Activated CD4-positive, alpha-beta T cell treated with anti-CD3 and anti-CD28 coated beads for 24 hours (primary cell): ENCODE measurements around the gene METTL4.
A peak's percentile ranks its signal among the peaks of the same experiment; 100 is the strongest.

Experiments
- DNase-seq, 2 donors: peaks; one replicate each; pipeline ENCODE4 v3.0.0-alpha.2; 2020; ENCODE audit warnings: low read depth in 2 of 2

METTL4 gene, protein sequence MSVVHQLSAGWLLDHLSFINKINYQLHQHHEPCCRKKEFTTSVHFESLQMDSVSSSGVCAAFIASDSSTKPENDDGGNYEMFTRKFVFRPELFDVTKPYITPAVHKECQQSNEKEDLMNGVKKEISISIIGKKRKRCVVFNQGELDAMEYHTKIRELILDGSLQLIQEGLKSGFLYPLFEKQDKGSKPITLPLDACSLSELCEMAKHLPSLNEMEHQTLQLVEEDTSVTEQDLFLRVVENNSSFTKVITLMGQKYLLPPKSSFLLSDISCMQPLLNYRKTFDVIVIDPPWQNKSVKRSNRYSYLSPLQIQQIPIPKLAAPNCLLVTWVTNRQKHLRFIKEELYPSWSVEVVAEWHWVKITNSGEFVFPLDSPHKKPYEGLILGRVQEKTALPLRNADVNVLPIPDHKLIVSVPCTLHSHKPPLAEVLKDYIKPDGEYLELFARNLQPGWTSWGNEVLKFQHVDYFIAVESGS

DNA sequence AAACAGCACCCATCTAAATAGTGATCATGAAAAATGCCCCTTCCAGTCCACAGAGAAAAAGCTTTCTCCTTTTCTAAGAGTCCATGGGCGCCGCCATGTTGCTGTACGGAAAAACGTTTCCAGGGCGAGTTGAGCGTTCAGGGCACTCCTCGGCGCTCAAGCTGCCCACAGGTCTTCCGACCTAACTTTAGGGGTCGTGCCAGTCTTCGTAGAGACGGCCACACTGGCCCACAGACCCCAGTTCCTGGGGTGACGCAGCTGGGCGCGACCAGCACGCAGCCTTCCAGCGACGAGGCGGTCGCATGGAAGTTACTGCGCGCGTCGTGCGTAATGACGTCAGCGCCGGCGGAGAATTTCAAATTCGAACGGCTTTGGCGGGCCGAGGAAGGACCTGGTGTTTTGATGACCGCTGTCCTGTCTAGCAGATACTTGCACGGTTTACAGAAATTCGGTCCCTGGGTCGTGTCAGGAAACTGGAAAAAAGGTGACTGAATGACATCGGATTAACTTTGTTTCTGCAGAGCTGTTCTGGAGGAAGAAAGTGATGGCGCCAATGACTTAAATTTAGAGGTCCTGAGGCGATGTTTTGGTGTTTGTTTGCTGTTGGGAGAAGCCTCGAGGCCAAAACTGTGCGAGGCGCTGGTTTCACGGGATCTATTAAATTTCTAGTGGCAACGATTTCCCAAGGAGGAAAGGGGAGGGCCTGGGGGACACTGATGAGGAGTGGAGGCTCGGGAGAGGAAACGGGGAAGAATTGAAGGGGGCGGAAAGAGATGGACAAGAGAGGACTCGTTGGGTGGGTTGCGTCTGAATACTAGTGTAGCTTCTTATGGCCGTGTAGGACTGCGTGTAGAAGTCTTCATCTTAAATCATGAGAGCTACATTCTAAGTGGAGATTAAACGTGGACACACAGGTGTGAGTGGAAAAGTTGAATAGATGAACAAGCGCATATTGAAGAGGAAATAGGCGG is at the start of gene METTL4, which contains the start of gene NDC80:
TSS of gene METTL4 (minus strand) at position 306 of the 971 bp plus-strand sequence. CDS start 4,289 bp downstream, outside the sequence.
TSS of gene NDC80 (plus strand) at position 358 of the 971 bp plus-strand sequence. CDS start 1,429 bp downstream, outside the sequence.
- DNase-seq, result peak; percentile 70 to 76

DNA sequence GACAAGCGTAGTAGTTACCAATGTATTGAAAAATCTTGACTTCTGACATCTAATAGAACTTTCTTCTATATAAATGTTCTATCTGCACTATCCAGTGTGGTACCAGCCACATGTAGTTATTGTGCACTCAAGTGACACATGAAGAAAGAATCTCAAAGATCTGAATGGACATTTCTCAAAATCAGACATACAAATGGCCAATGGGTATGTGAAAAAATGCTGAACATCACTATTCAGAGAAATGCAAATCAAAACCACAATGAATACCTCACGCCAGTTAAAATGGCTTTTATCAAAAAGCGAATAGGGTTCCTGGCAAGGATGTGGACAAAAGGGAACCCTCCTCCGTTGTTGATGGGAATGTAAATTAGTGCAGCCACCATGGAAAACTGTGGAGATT is 46.7 kb upstream of the METTL4 start:
- no peak for DNase-seq

DNA sequence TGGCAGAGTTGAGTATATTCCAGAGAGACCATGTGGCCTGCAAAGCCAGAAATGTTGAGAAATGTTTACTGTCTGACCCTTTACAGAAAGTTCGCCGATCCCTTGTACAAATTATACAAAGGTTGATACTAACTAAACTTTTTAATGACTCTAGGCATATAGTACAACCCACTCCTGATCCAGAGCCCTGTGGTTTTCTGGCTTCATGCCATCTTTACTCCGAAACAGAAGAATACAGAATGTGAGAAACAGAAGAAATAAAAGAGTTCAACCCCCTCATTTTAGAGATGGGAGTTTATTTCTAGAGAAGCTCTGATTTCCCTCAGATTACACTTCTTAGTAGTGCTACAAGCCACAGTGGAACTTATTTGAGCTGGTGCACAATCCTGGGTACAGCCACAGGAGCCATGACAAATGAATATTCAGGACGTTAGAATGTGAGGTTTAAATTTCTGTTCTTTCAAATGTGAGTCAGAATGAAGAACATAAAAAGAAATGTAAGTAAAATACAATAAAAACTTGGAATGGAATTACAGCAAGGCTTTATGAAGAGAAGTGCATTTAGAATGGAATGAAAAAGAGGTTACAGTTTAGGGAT is 46.2 kb upstream of the METTL4 start:
- no peak for DNase-seq

DNA sequence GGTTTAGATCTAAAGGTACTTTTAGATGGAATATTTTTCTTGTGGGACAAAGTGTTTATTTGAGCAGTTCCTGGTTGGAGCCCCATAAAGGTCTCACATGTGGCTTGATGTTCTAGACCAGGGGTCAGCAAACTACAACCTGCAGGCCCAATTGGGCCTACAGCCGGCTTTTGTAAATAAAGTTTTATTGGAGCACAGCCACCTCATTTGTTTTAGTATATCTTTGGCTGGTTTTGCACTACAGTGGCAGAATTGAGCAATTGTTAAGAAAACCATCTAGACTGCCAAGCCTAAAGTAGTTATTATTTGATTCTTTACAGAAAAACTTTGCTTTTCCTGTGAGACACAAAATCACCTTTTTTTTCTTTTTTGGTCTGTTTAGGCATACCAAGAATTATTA is 41.7 kb upstream of the METTL4 start:
- no peak for DNase-seq

DNA sequence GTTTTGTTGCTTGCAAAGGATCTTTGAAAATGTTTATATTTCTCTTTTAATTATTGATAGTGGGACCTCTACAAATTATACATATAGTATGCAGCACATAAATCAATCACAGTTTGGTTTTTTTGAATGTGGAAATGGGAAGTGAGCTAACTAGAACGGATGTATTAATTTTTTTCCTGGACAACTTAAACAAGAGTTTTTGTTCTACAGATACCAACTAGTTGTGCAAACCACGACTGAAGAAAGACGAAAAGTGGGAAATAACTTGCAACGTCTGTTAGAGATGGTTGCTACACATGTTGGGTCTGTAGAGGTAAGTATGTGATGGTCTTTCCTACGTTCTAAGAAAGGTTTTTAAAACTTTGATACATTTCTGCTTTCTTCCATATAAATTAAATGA is 39.2 kb upstream of the METTL4 start:
- no peak for DNase-seq

DNA sequence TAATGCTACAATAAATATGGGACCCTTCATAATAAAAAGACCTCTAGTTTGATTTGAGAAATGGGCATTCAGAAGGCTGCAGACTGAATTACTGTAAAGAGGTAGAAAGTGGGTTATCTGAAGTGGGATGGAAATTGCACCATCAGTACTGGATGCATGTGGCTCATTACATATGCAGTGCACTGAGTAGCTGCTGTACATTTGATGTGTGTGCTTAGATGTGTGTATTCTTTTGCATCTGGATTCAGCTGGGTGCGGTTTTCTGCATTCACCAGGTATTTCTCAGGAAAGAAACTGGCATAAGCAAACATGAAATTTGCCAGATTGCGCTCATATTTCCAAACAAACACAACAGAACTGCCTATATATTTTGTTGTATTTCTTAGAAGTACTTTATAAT is 38.3 kb upstream of the METTL4 start:
- no peak for DNase-seq

DNA sequence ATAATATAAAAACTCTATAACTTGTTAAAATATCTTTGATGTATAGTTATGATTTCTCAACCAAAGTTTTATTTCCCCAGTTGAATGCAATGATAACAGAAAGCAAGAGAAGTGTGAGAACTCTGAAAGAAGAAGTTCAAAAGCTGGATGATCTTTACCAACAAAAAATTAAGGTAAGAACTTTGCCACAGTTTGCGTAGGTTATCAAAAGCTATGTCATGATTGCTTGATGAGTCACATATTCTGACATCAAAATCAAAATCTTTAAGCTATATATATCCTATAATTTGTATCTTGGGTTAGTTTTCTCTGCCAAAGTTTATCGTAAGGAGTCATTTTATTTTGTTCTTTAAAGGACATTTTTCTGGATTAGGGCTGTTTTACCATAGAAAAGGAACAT is 35.0 kb upstream of the METTL4 start:
- DNase-seq, result no peak

DNA sequence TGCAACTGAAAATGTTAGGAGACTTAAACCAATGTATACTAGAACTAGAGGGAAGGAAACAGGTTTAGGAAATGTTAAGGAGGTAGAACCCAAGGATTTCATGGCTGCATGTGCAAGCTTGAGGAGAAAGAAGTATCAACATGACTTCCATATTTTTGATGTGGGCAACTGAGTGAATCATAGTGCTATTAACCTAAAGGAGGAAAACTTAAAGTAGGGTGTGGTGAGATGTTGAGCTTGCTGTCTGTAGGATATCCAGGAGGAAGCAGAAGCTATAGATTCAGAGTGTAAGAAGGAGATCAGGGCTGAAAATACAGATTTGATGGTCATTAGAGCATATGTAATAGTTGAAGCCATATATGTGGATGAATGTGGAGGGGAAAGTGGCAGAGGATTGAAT is 31.5 kb upstream of the METTL4 start:
- DNase-seq, result no peak

DNA sequence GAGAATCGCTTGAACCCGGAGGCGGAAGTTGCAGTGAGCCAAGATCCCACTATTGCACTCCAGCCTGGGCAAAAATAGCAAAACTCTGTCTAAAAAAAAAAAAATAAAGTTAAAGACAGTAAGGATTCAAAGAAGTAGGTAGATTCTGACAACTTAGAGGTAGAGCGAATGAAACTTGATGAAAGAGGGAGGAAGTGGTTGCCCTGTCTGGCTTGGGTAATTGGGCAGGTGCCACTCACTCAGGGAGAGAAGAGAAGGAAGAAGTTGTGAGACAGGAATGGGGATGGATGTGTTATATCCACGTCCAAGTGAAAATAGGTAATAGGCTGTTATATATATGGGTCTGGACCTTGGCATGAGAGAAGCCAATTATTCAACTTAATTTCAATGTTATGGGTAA is 26.3 kb upstream of the METTL4 start:
- no peak for DNase-seq

DNA sequence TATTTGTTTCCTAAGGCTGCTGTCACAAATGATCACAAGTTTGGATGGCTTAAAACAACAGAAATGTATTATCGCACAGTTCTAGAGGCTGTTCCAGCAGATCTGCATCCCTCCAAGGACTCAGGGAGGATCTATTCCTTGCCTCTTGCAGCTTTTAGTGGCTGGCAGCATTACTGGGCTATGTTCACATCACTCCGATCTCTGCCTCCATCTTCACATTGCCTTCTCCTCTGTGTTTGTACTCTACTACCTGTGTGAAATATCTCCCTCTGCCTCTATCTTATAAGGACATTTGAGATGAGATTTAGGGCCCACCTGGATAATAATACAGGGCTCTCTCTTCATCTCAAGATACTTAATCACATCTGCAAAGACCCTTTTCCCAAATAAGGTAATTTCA is 19.0 kb upstream of the METTL4 start:
- no peak for DNase-seq

DNA sequence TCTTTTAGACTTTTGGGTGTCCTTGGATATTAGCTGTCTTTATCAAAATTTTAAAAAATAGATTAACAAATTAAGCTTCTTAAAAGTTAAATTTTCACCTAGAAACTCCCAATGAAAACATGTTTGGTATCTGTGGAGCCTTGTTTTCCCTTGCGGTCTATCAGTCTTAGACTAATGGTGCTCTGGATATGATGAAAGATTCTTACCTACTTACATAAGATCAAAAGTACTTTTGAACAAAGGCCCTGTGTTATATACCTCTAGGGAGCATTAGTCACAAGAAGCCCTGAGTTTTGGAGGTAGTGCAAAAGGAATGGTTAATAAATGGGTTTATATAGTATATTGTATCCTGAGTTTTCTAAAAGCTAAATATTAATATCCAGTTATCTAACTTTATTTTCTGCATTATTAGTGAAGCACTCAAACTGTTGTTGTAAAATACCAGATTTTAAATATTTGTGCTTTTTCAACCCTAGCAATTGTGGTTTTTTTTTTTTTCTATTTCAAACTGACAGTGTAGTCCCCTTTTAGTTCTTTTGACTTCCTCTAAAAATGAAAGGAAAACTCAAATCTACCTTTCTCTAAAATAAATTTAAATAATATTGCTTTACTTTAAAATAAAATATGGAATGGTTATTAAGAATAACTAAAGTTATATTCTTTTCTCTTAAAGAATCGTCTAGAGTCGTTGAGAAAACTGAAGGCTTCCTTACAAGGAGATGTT is 18.2 kb upstream of the METTL4 start:
- no peak for DNase-seq

DNA sequence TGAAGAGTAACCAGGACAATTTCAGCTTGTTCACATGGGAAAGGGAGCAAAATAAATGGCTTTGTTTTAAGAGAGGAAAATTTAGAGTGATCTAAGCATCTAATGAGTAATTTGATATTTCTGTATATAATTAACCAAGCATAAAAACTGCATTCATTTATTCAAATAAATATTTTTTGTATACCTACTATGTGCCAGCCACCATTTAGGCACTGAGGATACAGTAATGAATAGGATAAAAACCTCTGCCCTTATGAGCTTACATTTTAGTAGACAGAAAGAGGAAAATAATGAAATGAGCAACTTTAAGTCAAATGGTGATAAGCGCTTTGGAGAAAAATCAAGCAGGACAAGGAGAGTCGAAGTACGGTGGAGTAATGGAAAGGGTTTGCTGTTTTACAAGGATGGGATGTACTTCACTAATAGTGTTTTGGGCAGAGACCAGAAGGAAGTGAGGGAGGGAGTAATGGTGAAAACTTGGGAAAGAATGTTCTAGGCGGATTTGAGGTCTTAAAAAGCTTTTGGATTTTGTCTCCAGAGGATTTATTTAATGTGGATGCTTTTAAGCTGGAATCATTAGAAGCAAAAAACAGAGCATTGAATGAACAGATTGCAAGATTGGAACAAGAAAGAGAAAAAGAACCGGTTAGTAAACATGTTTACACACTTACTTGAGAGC is 17.5 kb upstream of the METTL4 start:
- DNase-seq, result no peak

DNA sequence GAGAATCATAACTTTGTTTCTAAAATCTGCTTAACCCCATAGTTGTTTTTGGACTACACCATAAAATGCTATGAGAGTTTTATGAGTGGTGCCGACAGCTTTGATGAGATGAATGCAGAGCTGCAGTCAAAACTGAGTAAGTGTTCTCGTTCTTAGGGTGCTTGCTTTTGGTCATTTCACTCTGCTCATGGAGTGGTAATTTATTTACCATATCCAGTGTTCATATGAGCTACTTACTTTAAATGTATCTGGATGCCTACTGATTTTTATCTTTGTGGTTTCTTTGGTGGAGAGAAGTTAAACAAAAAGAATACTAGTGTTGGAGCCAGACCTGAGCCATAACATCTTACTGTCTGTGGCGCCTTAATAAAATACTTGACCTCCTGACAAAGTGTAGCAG is 16.5 kb upstream of the METTL4 start:
- no peak for DNase-seq

DNA sequence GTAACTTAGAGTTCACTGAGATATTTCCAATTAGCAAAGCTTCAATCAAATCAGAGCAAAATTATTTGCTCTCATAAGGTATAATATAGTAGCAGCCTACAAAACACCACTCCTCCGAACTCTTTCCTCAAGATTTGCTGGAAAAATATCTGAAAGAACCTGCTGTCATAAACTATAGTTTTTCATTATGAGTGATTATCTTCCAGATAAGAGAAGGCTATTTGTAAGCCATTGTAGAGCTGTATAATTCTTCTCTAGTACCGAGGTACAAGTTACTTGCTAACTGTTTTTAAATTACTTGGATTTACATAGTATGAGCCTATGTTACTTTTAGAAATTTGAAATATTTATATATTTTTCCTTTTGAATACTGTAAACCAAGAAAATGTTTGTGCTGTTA is 2.1 kb upstream of the METTL4 start:
- no peak for DNase-seq

DNA sequence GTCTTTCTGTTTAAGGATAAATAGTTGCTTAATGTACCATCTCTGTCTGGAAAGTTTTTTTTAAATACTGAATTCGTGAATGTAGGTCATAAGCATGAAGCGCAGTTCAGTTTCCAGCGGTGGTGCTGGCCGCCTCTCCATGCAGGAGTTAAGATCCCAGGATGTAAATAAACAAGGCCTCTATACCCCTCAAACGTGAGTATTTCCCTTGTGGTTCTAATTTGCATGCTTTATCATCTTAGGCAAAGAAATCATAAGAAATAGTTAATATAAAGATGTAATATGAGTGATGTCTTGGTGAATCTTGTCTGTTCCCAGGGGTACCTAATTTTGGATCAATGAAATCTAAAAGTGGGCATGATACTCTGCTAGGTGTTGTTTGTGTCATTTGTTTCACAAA is 1.6 kb upstream of the METTL4 start:
- DNase-seq, result no peak

DNA sequence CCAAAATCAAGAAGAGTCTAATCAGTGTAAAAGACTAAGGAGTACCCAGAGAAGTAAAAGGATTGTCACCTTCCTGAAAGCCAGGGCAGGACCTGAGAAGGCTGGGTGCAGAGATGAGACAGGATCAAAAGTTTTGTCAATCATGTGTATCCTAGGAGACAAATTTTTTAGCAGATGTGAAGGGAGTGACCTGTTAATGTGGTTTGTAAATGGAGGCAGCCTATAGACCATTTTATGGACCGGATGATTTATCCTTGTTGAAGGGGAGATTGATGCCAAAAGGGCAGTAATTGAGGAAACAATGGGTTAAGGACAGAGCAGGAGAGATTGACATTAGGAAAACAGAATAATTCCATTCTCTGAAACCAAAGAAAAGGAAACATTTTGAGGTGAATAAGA is 865 bp upstream of the METTL4 start:
- no peak for DNase-seq

DNA sequence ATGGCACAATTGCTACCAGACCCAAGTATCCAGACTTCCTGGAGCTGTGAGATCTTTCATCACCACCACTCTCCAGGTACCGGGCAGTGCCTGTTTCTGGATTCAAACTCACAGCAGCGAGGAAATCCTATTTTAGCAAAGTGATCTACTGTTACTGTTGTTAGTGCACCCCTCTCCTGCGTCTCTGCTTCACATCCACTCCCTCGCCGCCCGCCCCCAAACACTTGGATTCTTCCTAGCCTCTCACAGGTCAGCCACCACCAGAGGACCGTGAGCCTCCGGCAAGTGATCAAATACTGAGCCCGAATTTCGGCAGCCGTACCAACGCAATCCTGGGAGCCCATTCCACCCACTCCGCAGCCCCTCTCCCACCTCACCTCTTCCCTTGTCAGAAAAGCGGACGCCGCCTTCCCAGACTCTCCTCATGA is 519 bp downstream of the METTL4 start:
- DNase-seq, result peak; percentile 27 to 33

DNA sequence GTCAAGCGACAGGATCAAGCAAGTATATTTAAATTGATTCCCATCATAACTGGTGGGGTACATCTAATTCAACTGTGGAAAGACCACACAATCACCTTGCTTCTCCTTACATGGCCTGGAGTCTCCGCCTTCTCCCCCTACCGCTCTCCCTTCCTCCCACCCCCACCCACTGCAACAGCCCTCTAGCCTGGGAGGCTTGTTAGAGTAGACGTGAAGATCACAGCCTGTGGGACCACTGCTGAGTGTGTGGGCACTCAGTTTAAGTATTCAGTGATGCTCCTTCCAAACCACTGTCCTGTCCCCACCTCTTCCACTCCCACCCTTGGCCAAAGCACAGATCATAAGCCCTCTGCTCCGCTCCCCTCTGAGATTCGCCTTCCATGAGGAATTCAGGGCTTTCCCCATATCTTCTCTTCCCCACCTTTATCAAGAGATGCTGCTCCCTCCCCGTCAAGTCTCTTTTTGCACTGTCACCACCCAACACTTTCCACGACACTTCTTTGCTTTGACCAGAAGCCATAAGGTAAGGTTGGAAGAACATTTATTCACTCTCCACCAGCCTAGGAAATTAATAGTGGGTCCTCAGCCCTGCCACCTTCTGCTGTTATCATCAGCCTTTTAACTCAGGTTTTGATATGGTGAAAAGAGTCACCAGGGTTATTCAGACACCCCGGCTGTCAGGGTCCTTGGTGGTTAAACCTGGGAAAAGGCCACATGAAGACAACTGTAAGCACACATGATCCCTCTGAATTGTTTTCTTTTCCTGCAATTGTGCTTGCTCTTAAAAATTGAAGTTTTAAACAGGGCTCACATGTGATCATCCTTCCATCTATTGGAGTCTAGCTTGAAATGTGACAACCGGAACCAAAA is 1.7 kb downstream of the METTL4 start:
- no peak for DNase-seq

DNA sequence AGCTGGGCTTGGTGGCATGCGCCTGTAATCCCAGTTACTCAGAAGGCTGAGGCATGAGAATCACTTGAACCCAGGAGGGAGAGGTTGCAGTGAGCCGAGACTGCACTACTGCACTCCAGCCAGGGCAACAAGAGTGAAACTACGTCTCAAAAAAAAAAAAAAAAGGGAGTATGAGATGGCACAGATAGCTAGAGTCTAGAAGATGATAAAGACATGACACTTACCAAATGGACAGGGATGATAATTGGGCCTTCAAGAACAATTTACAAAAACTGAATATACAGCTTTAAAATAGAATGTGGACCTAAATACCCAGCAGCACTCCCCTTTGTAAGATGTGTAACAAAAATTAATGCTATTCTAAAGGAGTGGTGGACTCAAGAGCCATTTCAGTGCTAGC is 2.7 kb downstream of the METTL4 start:
- no peak for DNase-seq

DNA sequence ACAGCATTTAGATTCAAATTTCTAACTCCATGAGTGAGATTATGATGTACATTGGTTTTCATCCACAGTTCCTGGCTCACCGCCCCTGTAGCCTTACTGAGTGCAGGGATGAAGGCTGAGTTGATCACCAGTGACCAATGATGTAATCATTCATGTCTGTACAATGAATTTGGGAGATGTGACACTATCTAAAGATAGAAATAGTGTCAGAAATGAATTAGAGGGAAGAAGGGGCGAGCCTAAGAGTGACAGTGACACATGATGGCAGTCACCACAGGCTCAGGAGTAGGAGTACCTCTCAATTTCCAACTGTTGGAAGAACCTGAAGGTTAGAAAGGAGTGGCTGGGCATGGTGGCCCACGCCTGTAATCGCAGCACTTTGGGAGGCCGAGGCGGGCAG is 3.2 kb downstream of the METTL4 start:
- no peak for DNase-seq
